Activated naive CD8-positive, alpha-beta T cell treated with anti-CD3 and anti-CD28 coated beads, Interleukin-2, amount 50 U/mL, for 24 hours (primary cell): ENCODE results near the gene CCNYL1.

Experiments used
- ATAC-seq: fragments of 150-1000 bp; cut with Tn5 transposase; one replicate; pipeline ENCODE4 v1.10.0; 2021
- DNase-seq: peaks from one replicate; pipeline ENCODE4 v3.0.0; 2021
- H3K27ac Mint-ChIP-seq: one replicate; pipeline ENCODE4 v1.8.0; 2021; ENCODE audit warnings: mild to moderate bottlenecking, mixed read lengths
- H3K27me3 Mint-ChIP-seq: one replicate; pipeline ENCODE4 v1.8.0; 2021; ENCODE audit warnings: mixed read lengths
- H3K36me3 Mint-ChIP-seq: one replicate; pipeline ENCODE4 v1.8.0; 2021; ENCODE audit warnings: low read depth, mixed read lengths
- H3K4me1 Mint-ChIP-seq: one replicate; pipeline ENCODE4 v1.8.0; 2021; ENCODE audit warnings: mixed read lengths
- H3K4me3 Mint-ChIP-seq: one replicate; pipeline ENCODE4 v1.8.0; 2021; ENCODE audit warnings: mild to moderate bottlenecking, moderate library complexity, mixed read lengths
- H3K9me3 Mint-ChIP-seq: one replicate; pipeline ENCODE4 v1.8.0; 2021; ENCODE audit warnings: mixed read lengths

The CCNYL1 gene

DNA sequence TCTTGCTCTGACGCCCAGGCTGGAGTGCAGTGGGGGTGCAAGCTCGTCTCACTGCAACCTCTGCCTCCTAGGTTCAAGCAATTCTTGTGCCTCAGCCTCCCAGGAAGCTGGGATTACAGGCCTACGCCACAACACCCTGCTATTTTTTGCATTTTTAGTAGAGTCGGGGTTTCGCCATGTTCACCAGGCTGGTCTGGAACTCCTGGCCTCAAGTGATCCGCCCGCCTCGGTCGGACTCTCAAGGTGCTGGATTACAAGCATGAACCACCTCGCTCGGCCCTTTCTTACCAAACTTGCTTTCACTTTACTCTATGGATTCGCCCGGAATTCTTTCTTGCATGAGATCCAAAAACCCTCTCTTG lies 61.4 kb downstream of the CCNYL1 start:
- H3K27me3 Mint-ChIP-seq: peaks cover 6% of the 10 kb centered on the region
- ATAC-seq (no peak), DNase-seq (no peak)
- no peaks in the 10 kb centered on the region for H3K36me3 Mint-ChIP-seq
- no peak overlapping the region for H3K4me3 Mint-ChIP-seq
- no peak overlapping the region for H3K27ac Mint-ChIP-seq
- H3K9me3 Mint-ChIP-seq: no peaks in the 10 kb centered on the region
- H3K4me1 Mint-ChIP-seq: peaks cover 24% of the 10 kb centered on the region

DNA sequence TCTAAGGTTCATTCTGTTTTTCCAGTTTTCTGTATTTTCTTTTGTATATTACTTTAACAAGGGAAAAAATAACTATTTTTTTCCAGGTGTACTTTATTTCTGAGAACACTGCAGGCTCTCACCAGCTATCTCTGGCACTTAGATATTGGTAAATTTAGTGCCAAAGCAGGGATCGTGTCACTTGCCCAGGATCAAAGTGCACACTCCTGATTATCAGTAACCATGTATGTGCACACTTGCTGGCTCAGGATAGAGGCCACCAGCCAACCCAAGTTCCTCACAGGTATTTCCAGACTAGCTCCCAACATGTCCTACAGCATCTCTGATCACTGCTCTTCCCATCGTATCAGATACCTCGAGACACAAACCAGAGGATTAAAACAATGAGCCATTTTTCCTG lies 64.0 kb downstream of the CCNYL1 start:
- no peak for ATAC-seq
- Mint-ChIP-seq H3K27ac (no peak overlapping the region), H3K27me3 (peaks cover 1% of the 10 kb centered on the region), H3K36me3 (no peaks in the 10 kb centered on the region), H3K9me3 (no peaks in the 10 kb centered on the region), H3K4me3 (no peak overlapping the region), H3K4me1 (peaks cover 9% of the 10 kb centered on the region)
- no peak for DNase-seq

GRCh38 chr2:207777124-207777523 lies 65.7 kb downstream of the CCNYL1 start:
- Mint-ChIP-seq H3K4me1 (peaks cover under 1% of the 10 kb centered on the region), H3K27ac (no peak overlapping the region), H3K27me3 (no peaks in the 10 kb centered on the region), H3K36me3 (no peaks in the 10 kb centered on the region), H3K9me3 (no peaks in the 10 kb centered on the region), H3K4me3 (no peak overlapping the region)
- DNase-seq (no peak), ATAC-seq (no peak)

DNA sequence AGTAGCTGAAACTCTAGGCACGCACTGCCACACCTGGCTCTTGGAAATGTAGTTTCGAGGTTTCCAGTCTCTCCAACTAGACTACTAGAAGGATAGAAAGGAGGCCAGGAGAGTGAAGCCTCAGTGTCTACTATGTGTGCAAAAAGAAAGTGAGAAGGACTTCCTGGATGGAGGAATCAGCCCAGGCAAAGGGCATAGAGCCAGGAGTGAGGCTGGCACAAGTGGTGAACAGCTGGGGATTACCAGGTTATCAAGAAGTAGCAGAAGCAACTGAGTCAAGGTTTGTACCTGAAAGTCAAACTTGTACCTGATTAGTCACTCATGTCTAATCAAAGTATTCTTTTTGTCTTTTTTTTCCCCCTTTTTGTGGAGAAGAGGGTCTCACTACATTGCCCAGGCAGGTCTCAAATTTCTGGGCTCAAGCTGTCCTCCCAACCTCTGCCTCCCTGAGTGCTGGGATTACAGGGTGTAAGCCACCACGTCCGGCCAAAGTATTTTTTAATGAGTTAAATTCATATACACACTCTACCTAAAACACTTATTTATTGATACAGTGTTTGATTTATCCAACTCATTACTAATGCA lies 67.0 kb downstream of the CCNYL1 start:
- Mint-ChIP-seq H3K27ac (no peak overlapping the region), H3K9me3 (no peaks in the 10 kb centered on the region), H3K27me3 (peaks cover 2% of the 10 kb centered on the region), H3K4me1 (no peaks in the 10 kb centered on the region), H3K4me3 (no peak overlapping the region), H3K36me3 (no peaks in the 10 kb centered on the region)
- ATAC-seq (no peak), DNase-seq (no peak)

GRCh38 chr2:207779523-207779922 lies 68.1 kb downstream of the CCNYL1 start:
- Mint-ChIP-seq H3K36me3 (no peaks in the 10 kb centered on the region), H3K4me3 (no peak overlapping the region), H3K9me3 (no peaks in the 10 kb centered on the region), H3K4me1 (no peaks in the 10 kb centered on the region), H3K27me3 (peaks cover 2% of the 10 kb centered on the region), H3K27ac (no peak overlapping the region)
- no peak for ATAC-seq
- no peak for DNase-seq

- H3K27me3 Mint-ChIP-seq: peaks cover 5% of the 10 kb centered on the region
- ATAC-seq (no peak), DNase-seq (no peak)
- H3K9me3 Mint-ChIP-seq: no peaks in the 10 kb centered on the region
- no peak overlapping the region for H3K4me3 Mint-ChIP-seq
- H3K4me1 Mint-ChIP-seq: no peaks in the 10 kb centered on the region
- H3K36me3 Mint-ChIP-seq: no peaks in the 10 kb centered on the region
- no peak overlapping the region for H3K27ac Mint-ChIP-seq
Observed at GRCh38 chr2:207782238-207783030, 71.0 kb downstream of the CCNYL1 start.

GRCh38 chr2:207783514-207783913 lies 72.1 kb downstream of the CCNYL1 start:
- ATAC-seq (no peak), DNase-seq (no peak)
- no peaks in the 10 kb centered on the region for H3K4me1 Mint-ChIP-seq
- H3K27ac Mint-ChIP-seq: no peak overlapping the region
- H3K36me3 Mint-ChIP-seq: no peaks in the 10 kb centered on the region
- no peaks in the 10 kb centered on the region for H3K9me3 Mint-ChIP-seq
- H3K27me3 Mint-ChIP-seq: peaks cover 8% of the 10 kb centered on the region
- no peak overlapping the region for H3K4me3 Mint-ChIP-seq

- ATAC-seq: no peak
- Mint-ChIP-seq H3K36me3 (no peaks in the 10 kb centered on the region), H3K4me3 (no peak overlapping the region), H3K4me1 (no peaks in the 10 kb centered on the region), H3K27me3 (peaks cover 8% of the 10 kb centered on the region), H3K27ac (no peak overlapping the region), H3K9me3 (no peaks in the 10 kb centered on the region)
- no peak for DNase-seq
Observed at GRCh38 chr2:207784898-207785297, 73.5 kb downstream of the CCNYL1 start.

DNA sequence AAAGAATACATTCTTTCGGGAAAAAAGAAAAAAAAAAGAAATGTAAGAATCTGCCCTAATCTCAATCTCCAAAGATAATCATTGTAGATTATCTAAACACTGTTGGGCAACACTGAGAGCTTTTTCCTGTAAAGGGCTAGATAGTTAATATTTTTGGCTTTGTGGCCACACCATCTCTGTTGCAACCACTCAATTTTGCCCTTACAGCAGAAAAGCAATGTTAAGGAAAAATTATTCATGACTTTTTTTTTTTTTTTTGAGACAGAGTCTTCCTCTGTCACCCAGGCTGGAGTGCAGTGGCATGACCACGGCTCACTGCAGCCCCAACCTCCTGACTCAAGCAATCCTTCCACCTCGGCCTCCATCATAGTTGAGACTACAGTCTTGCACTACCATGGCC lies 75.6 kb downstream of the CCNYL1 start:
- H3K36me3 Mint-ChIP-seq: no peaks in the 10 kb centered on the region

DNA sequence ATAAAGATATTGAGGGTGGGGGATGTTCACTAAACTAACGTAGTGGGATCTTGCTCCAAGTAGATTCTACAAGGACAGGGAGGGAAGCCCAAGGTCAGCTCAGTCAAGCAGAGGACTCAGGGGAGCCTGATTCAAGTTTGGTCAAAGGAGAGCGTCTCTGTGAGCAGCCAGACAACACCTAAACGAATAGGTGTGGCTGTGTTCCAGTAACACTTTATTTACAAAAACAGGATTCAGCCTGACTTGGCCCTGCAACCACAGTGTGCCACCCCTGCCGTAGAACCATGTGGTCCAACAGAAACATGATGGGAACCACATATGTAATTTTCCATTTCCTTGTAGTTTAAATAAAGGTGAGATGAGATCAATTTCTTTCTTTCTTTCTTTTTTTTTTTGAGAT lies 76.4 kb downstream of the CCNYL1 start:
- Mint-ChIP-seq H3K27ac (no peak overlapping the region), H3K4me1 (peaks cover 3% of the 10 kb centered on the region)

More for the DNA sequence above, 75.6 kb downstream of the CCNYL1 start:
- DNase-seq: no peak
- Mint-ChIP-seq H3K27me3 (peaks cover 8% of the 10 kb centered on the region), H3K4me1 (no peaks in the 10 kb centered on the region), H3K27ac (no peak overlapping the region), H3K4me3 (no peak overlapping the region), H3K9me3 (no peaks in the 10 kb centered on the region)
- ATAC-seq: no peak

DNA sequence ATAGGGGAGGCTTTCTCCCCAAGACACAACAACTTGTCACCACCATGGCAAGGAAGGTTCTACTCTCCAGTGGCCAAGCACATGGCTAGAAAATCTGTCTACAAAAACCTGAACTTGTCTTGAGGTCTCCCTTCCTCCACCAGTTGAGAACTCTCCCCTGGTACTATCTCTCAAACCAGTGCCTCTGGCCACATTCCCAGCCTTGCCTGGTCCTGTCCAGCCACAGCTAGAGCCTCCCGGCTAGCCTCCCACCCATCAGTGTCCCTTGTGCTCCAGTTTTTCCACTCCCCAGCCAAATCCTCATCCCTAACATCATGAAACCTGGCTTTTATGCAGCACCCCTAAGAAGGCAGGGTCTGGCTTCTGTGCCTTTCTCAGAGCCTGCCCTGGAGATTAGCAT lies 79.5 kb downstream of the CCNYL1 start:
- no peak for DNase-seq
- ATAC-seq: no peak
- peaks cover 13% of the 10 kb centered on the region for H3K27me3 Mint-ChIP-seq
- H3K4me3 Mint-ChIP-seq: no peak overlapping the region
- H3K36me3 Mint-ChIP-seq: no peaks in the 10 kb centered on the region
- H3K4me1 Mint-ChIP-seq: peaks cover 3% of the 10 kb centered on the region
- H3K27ac Mint-ChIP-seq: no peak overlapping the region
- H3K9me3 Mint-ChIP-seq: no peaks in the 10 kb centered on the region

More for the DNA sequence above, 76.4 kb downstream of the CCNYL1 start:
- H3K36me3 Mint-ChIP-seq: no peaks in the 10 kb centered on the region
- peaks cover 13% of the 10 kb centered on the region for H3K27me3 Mint-ChIP-seq
- DNase-seq: no peak
- no peak for ATAC-seq
- H3K9me3 Mint-ChIP-seq: no peaks in the 10 kb centered on the region
- no peak overlapping the region for H3K4me3 Mint-ChIP-seq

DNA sequence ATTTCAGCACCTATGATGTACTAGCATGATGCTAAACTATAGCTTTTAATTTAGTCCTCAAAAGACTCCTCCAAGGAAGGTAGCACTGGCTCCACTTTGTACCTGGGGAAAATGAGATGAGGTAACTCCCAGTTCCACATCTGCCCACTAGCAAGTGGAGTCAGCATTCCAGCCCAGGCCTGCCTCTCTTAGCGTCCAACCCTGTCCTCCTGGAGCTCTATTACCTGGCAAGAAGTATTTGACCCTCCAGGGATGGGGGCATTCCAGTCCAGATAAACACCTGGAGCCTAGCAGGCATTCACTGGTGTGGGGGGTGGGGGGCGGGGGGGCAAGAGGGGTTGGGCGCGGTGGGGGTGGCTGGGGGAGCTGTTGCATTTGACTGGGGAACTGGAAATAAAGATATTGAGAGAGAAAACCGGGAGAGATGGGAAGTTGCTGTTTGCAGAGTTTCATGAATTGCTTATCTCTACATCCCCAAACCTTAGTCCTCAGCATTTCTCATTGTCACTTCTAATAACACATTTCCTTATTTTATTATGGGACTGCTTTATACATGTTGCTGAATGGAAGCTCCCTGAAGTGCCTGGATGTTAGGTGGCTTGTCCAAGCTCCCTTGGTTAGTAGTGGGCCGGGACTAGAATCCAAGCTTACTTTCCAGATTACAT lies 80.3 kb downstream of the CCNYL1 start:
- ATAC-seq: no peak
- H3K27ac Mint-ChIP-seq: no peak overlapping the region
- peaks cover 12% of the 10 kb centered on the region for H3K27me3 Mint-ChIP-seq
- no peaks in the 10 kb centered on the region for H3K36me3 Mint-ChIP-seq
- peaks cover 3% of the 10 kb centered on the region for H3K4me1 Mint-ChIP-seq
- no peak for DNase-seq
- no peaks in the 10 kb centered on the region for H3K9me3 Mint-ChIP-seq
- H3K4me3 Mint-ChIP-seq: no peak overlapping the region

GRCh38 chr2:207792244-207792785 lies 80.9 kb downstream of the CCNYL1 start:
- H3K4me1 Mint-ChIP-seq: peaks cover 3% of the 10 kb centered on the region
- peaks cover 11% of the 10 kb centered on the region for H3K27me3 Mint-ChIP-seq
- H3K9me3 Mint-ChIP-seq: no peaks in the 10 kb centered on the region
- ATAC-seq: no peak
- H3K27ac Mint-ChIP-seq: no peak overlapping the region
- H3K36me3 Mint-ChIP-seq: no peaks in the 10 kb centered on the region
- no peak overlapping the region for H3K4me3 Mint-ChIP-seq
- DNase-seq: no peak

DNA sequence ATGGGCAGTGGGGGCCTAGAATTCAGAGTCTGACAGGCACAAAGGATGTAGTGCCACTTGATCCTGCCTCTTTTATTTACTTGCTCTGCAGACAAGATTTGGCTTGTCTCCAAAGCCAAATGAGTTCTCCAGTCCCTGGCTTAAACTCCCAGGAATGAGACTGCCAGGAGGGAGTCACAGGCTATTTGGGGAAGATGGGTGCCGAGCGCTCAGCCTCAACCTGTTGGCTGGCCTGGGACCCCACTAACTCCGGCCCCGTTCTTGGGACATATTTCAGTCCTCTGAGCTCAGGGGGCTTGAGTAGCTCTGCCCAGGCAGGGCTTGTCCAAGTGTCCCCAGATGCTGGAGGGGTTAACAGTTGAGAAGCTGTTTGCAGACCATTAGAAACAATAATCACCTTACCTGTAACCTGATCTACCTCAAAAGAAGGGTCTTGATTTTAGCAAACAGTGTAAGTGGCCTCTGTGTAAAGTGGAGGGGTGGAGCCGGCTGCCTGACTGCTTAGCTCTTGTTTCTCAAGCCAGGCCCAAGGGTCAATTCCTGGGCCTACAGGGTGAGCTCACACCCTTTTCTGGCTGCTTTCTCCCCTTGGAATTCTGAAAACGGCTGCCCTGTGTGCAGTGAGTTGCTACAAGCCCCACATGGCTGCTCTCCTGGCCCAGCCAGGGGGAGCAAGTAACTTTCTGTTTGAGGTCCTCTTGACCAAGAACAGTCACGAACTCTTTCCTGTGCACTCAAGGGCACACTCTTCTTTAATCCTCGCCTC lies 85.3 kb downstream of the CCNYL1 start:
- Mint-ChIP-seq H3K36me3 (no peaks in the 10 kb centered on the region), H3K9me3 (no peaks in the 10 kb centered on the region), H3K4me3 (no peak overlapping the region), H3K27me3 (peaks cover 6% of the 10 kb centered on the region), H3K27ac (no peak overlapping the region), H3K4me1 (peaks cover 3% of the 10 kb centered on the region)
- no peak for ATAC-seq
- no peak for DNase-seq
